Naive thymus-derived CD4-positive, alpha-beta T cell (primary cell): ENCODE results near the gene COLQ. TPM values are rescaled to one million over a fixed set of nuclear protein-coding genes. Genes with fewer than 3 reads are reported as not detected.

Experiments used
- ATAC-seq: fragments of 150-1000 bp; cut with Tn5 transposase; 2 replicates; pipeline ENCODE4 v1.10.0; 2021; ENCODE audit warnings: mild to moderate bottlenecking, moderate library complexity
- CTCF ChIA-PET: fragments of 350-600 bp; sonication (Branson Sonifier 250); formaldehyde crosslinking; loops from one replicate; lab custom pipeline; 2021; ENCODE audit warnings: antibody characterized with exemption; lab: Charles Lee
- POLR2A ChIA-PET: fragments of 350-600 bp; sonication (Branson Sonifier 250); formaldehyde crosslinking; loops from one replicate; lab custom pipeline; 2021; ENCODE audit warnings: antibody characterized with exemption, inconsistent platforms; lab: Charles Lee
- DNase-seq, 9 donors: peaks; one replicate each; pipeline versions ENCODE4 v3.0.0 to v3.0.0-alpha.2; 2020 to 2022; ENCODE audit warnings: mixed read lengths in 1 of 9
- H3K27ac ChIP-seq: one replicate; pipeline ENCODE4 v1.7.0; 2013; ENCODE audit warnings: mild to moderate bottlenecking, low read depth, low read length, moderate library complexity
- H3K27me3 ChIP-seq, 2 donors: one replicate each; pipeline ENCODE4 v1.7.0; 2013; ENCODE audit warnings: low read length in 2 of 2, mild to moderate bottlenecking in 2 of 2, moderate library complexity in 2 of 2; ENCODE audit not compliant: control insufficient read depth in 2 of 2, insufficient read depth in 2 of 2
- H3K36me3 ChIP-seq, 3 experiments: 1 replicate in 2 of 3; 2 replicates in 1 of 3; pipeline ENCODE4 v1.7.0; 2013; ENCODE audit warnings: low read length in 3 of 3, mild to moderate bottlenecking in 3 of 3, moderate library complexity in 1 of 3; ENCODE audit not compliant: insufficient read depth in 3 of 3, control insufficient read depth in 2 of 3
- H3K4me1 ChIP-seq, 2 donors: one replicate each; pipeline ENCODE4 v1.7.0; 2013; ENCODE audit warnings: low read length in 2 of 2, mild to moderate bottlenecking in 2 of 2, moderate library complexity in 1 of 2; ENCODE audit not compliant: control insufficient read depth in 2 of 2, insufficient read depth in 2 of 2
- H3K4me3 ChIP-seq: 2 replicates; pipeline ENCODE4 v1.7.0; 2013; ENCODE audit warnings: mild to moderate bottlenecking, low read length
- H3K9me3 ChIP-seq, 3 experiments: 1 replicate in 2 of 3; 2 replicates in 1 of 3; pipeline ENCODE4 v1.7.0; 2013; ENCODE audit warnings: low read length in 3 of 3; ENCODE audit not compliant: control insufficient read depth in 2 of 3
- H3K27ac Mint-ChIP-seq, 9 donors: one replicate each; pipeline ENCODE4 v1.8.0; 2020 to 2022; ENCODE audit warnings: mixed read lengths in 9 of 9, mild to moderate bottlenecking in 8 of 9, moderate library complexity in 5 of 9, inconsistent platforms in 2 of 9
- H3K27me3 Mint-ChIP-seq, 5 donors: one replicate each; pipeline ENCODE4 v1.8.0; 2021 to 2022; ENCODE audit warnings: mixed read lengths in 5 of 5, mild to moderate bottlenecking in 1 of 5
- H3K36me3 Mint-ChIP-seq, 5 donors: one replicate each; pipeline ENCODE4 v1.8.0; 2020 to 2022; ENCODE audit warnings: mixed read lengths in 5 of 5, mild to moderate bottlenecking in 3 of 5, inconsistent platforms in 1 of 5
- H3K4me1 Mint-ChIP-seq, 7 donors: one replicate each; pipeline ENCODE4 v1.8.0; 2020 to 2022; ENCODE audit warnings: mixed read lengths in 7 of 7, mild to moderate bottlenecking in 3 of 7, inconsistent platforms in 1 of 7
- H3K4me3 Mint-ChIP-seq, 10 donors: one replicate each; pipeline ENCODE4 v1.8.0; 2020 to 2022; ENCODE audit warnings: mild to moderate bottlenecking in 10 of 10, mixed read lengths in 10 of 10, moderate library complexity in 6 of 10, inconsistent platforms in 2 of 10
- H3K9me3 Mint-ChIP-seq, 11 donors: one replicate each; pipeline ENCODE4 v1.8.0; 2020 to 2022; ENCODE audit warnings: mixed read lengths in 11 of 11, mild to moderate bottlenecking in 4 of 11, inconsistent platforms in 1 of 11, moderate library complexity in 1 of 11
- intact Hi-C, 2 donors: fragments of 100-400 bp; cut with micrococcal nuclease; formaldehyde crosslinking; loops; one replicate each; pipeline ENCODE4 v1.15.1; 2023
- polyA plus RNA-seq, 2 donors: library from polyadenylated mRNA; unstranded; fragments of 300-500 nt; fragmentation: Illumina TruSeq; gene quantifications; one replicate each; pipeline ENCODE4 v1.2.3, GENCODE V29; 2021
- total RNA-seq, 6 experiments: library from RNA in 5 of 6; stranded (reverse) in 5 of 6; gene quantifications; 1 replicate in 5 of 6; 2 replicates in 1 of 6; pipeline ENCODE4 v1.2.3 and lab custom pipeline; 2021 to 2026

The COLQ gene
- total and polyA plus RNA-seq, 7 experiments from 2014 or later: 0.26 to 6.6 (median 3.7) TPM

- ATAC-seq: no peak
- H3K4me1 Mint-ChIP-seq: peaks cover 13 to 47% (median 39%) of the 10 kb centered on the region in 7 donors
- Histone ChIP-seq H3K4me3 (no peak overlapping the region), H3K9me3 (no peaks in the 10 kb centered on the region), H3K4me1 (peaks cover 6 to 8% of the 10 kb centered on the region in 2 donors), H3K36me3 (peaks cover 25 to 71% (median 32%) of the 10 kb centered on the region in 3 experiments), H3K27me3 (no peaks in the 10 kb centered on the region), H3K27ac (no peak overlapping the region)
- no peaks in the 10 kb centered on the region for H3K9me3 Mint-ChIP-seq
- POLR2A ChIA-PET: interaction anchor here (0.6 to 1.1 kb wide), 2 partner anchors 9 to 1066 kb away, joined by 3 read pairs; no protein-coding TSS in a partner anchor
- no peaks in the 10 kb centered on the region for H3K27me3 Mint-ChIP-seq
- DNase-seq: no peak
- intact Hi-C loops: no loop called here
- peak overlapping the region in 1 of 9 donors; percentile 56 for H3K27ac Mint-ChIP-seq
- peaks cover 4 to 43% (median 21%) of the 10 kb centered on the region in 5 donors for H3K36me3 Mint-ChIP-seq
- CTCF ChIA-PET: no interaction called here
- H3K4me3 Mint-ChIP-seq: no peak overlapping the region
These were observed 88.0 kb downstream of the COLQ start for GRCh38 chr3:15433531-15433930.

GRCh38 chr3:15431256-15431837, 90.2 kb downstream of the COLQ start:
- Mint-ChIP-seq H3K4me1 (peaks cover 30 to 65% (median 46%) of the 10 kb centered on the region in 7 donors), H3K4me3 (peak overlapping the region in 2 of 10 donors; percentile 37 to 47), H3K27ac (peak overlapping the region in 4 of 9 donors; percentile 6 to 76 (median 44)), H3K9me3 (no peaks in the 10 kb centered on the region), H3K36me3 (peaks cover 7 to 44% (median 25%) of the 10 kb centered on the region in 5 donors), H3K27me3 (no peaks in the 10 kb centered on the region)
- Histone ChIP-seq H3K4me3 (no peak overlapping the region), H3K9me3 (no peaks in the 10 kb centered on the region), H3K27ac (no peak overlapping the region), H3K36me3 (peaks cover 21 to 62% (median 22%) of the 10 kb centered on the region in 3 experiments), H3K4me1 (peaks cover 12 to 17% of the 10 kb centered on the region in 2 donors), H3K27me3 (no peaks in the 10 kb centered on the region)
- ChIA-PET POLR2A (no interaction called here), CTCF (no interaction called here)
- intact Hi-C loops: no loop called here
- DNase-seq (no peak), ATAC-seq (no peak)

GRCh38 chr3:15430624-15431023, 90.9 kb downstream of the COLQ start:
- ChIA-PET POLR2A (interaction anchor here (0.9 to 1.7 kb wide), 2 partner anchors 166 to 227 kb away, joined by 3 to 4 read pairs; no protein-coding TSS in a partner anchor), CTCF (no interaction called here)
- peaks cover 18 to 54% (median 21%) of the 10 kb centered on the region in 3 experiments for H3K36me3 ChIP-seq
- Mint-ChIP-seq H3K4me3 (peak overlapping the region in 2 of 10 donors; percentile 11 to 29), H3K9me3 (no peaks in the 10 kb centered on the region), H3K27me3 (no peaks in the 10 kb centered on the region), H3K4me1 (peaks cover 37 to 72% (median 53%) of the 10 kb centered on the region in 7 donors), H3K27ac (peak overlapping the region in 2 of 9 donors; percentile 76 to 93), H3K36me3 (peaks cover 7 to 48% (median 20%) of the 10 kb centered on the region in 5 donors)
- no peak for ATAC-seq
- intact Hi-C loops: no loop called here
- H3K4me3 ChIP-seq: no peak overlapping the region
- H3K9me3 ChIP-seq: no peaks in the 10 kb centered on the region
- no peaks in the 10 kb centered on the region for H3K27me3 ChIP-seq
- peaks cover 18 to 23% of the 10 kb centered on the region in 2 donors for H3K4me1 ChIP-seq
- DNase-seq: no peak
- no peak overlapping the region for H3K27ac ChIP-seq

- ATAC-seq (no peak), DNase-seq (no peak)
- H3K27me3 ChIP-seq: no peaks in the 10 kb centered on the region
- intact Hi-C loops: loop anchor here (5.0 to 10.0 kb wide), 4 partner anchors 108 to 836 kb away; partner anchors contain the start of genes ANKRD28 (in 1 of the 2), CCDC174 (in 1 of the 2), DPH3 (in 1 of the 2) and OXNAD1 (in 1 of the 2)
- ChIA-PET POLR2A (interaction anchor here (0.6 to 1.7 kb wide), 2 partner anchors 221 to 225 kb away, joined by 3 to 4 read pairs; no protein-coding TSS in a partner anchor), CTCF (interaction anchor here (1.0 kb wide), 1 partner anchor 161 kb away, joined by 3 read pairs; no protein-coding TSS in a partner anchor)
- no peak overlapping the region for H3K27ac ChIP-seq
- Mint-ChIP-seq H3K9me3 (no peaks in the 10 kb centered on the region), H3K4me1 (peaks cover 47 to 84% (median 60%) of the 10 kb centered on the region in 7 donors), H3K36me3 (peaks cover 14 to 45% (median 17%) of the 10 kb centered on the region in 5 donors), H3K4me3 (peak overlapping the region; percentile 91 to 100 (median 98)), H3K27ac (peak overlapping the region; percentile 86 to 99 (median 94)), H3K27me3 (no peaks in the 10 kb centered on the region)
- H3K36me3 ChIP-seq: peaks cover 8 to 46% (median 12%) of the 10 kb centered on the region in 3 experiments
- peak overlapping the region; percentile 81 for H3K4me3 ChIP-seq
- H3K9me3 ChIP-seq: no peaks in the 10 kb centered on the region
- H3K4me1 ChIP-seq: peaks cover 18 to 23% of the 10 kb centered on the region in 2 donors
These were observed 92.4 kb downstream of the COLQ start for GRCh38 chr3:15429080-15429479.

GRCh38 chr3:15428539-15428938, 93.0 kb downstream of the COLQ start:
- DNase-seq (peak in 2 of 9 donors; percentile 1 to 10), ATAC-seq (peak; percentile 69)
- Histone ChIP-seq H3K9me3 (no peaks in the 10 kb centered on the region), H3K4me1 (peaks cover 18 to 23% of the 10 kb centered on the region in 2 donors), H3K4me3 (peak overlapping the region; percentile 81), H3K36me3 (peaks cover 8 to 41% (median 8%) of the 10 kb centered on the region in 3 experiments), H3K27me3 (no peaks in the 10 kb centered on the region), H3K27ac (peak overlapping the region; percentile 91)
- ChIA-PET CTCF (no interaction called here), POLR2A (interaction anchor here (0.6 kb wide), 1 partner anchor 221 kb away, joined by 3 read pairs; no protein-coding TSS in a partner anchor)
- intact Hi-C loops: loop anchor here (5.0 to 10.0 kb wide), 4 partner anchors 109 to 836 kb away; partner anchors contain the start of genes ANKRD28 (in 1 of the 2), CCDC174 (in 1 of the 2), DPH3 (in 1 of the 2) and OXNAD1 (in 1 of the 2)
- H3K36me3 Mint-ChIP-seq: peaks cover 12 to 43% (median 14%) of the 10 kb centered on the region in 5 donors
- H3K9me3 Mint-ChIP-seq: no peaks in the 10 kb centered on the region
- H3K27ac Mint-ChIP-seq: peak overlapping the region; percentile 86 to 99 (median 94)
- H3K4me1 Mint-ChIP-seq: peaks cover 47 to 82% (median 60%) of the 10 kb centered on the region in 7 donors
- no peaks in the 10 kb centered on the region for H3K27me3 Mint-ChIP-seq
- peak overlapping the region; percentile 91 to 100 (median 98) for H3K4me3 Mint-ChIP-seq

GRCh38 chr3:15427981-15428380, 93.5 kb downstream of the COLQ start:
- peaks cover 5 to 36% (median 8%) of the 10 kb centered on the region in 3 experiments for H3K36me3 ChIP-seq
- no peak for ATAC-seq
- Mint-ChIP-seq H3K9me3 (no peaks in the 10 kb centered on the region), H3K27ac (peak overlapping the region; percentile 86 to 99 (median 94)), H3K27me3 (no peaks in the 10 kb centered on the region), H3K4me3 (peak overlapping the region; percentile 91 to 100 (median 98)), H3K4me1 (peaks cover 47 to 79% (median 59%) of the 10 kb centered on the region in 7 donors), H3K36me3 (peaks cover 8 to 39% (median 14%) of the 10 kb centered on the region in 5 donors)
- peak overlapping the region; percentile 91 for H3K27ac ChIP-seq
- no peaks in the 10 kb centered on the region for H3K27me3 ChIP-seq
- no peaks in the 10 kb centered on the region for H3K9me3 ChIP-seq
- peak overlapping the region; percentile 81 for H3K4me3 ChIP-seq
- intact Hi-C loops: loop anchor here (1.0 to 10.0 kb wide), 13 partner anchors 50 to 837 kb away; partner anchors contain the start of genes BTD (in 2 of the 2), CAPN7 (in 2 of the 2), HACL1 (in 2 of the 2) and RBSN (in 2 of the 2)
- ChIA-PET POLR2A (interaction anchor here (0.6 kb wide), 1 partner anchor 13 kb away, joined by 4 read pairs; no protein-coding TSS in a partner anchor), CTCF (no interaction called here)
- DNase-seq: peak in 1 of 9 donors; percentile 1
- H3K4me1 ChIP-seq: peaks cover 18 to 23% of the 10 kb centered on the region in 2 donors
